GM21723 (cell line): ENCODE data around the gene CCDC6.
"Not testable (repeated sequence)": the region's sequence is repeated elsewhere in the genome, so short reads cannot be mapped to it uniquely, and the experiment has no call there.

Experiments
- ATAC-seq: cut with Tn5 transposase; IDR thresholded peaks from one replicate; pipeline ENCODE4 v1.9.1; 2021; ENCODE audit warnings: mild to moderate bottlenecking, moderate library complexity; ENCODE audit not compliant: unreplicated experiment

CCDC6 gene

DNA sequence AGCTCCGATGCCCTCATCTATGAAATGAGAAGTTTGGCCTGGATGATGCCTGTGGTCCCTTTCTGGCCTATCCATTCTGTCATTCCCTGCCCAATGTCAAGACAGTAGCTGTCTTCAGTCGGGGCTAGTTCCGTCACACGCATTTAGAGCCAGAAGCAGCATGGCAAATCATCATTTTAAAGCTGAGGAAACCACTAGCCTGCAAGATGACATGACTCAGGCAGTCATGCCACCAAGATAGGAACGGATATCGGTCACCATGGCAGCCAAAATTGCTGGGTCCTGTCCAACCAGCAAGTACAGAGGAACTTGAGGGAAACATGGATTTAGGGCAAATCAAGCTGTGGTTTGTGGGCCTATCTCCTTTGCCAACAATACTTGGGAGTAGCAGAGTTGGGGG is 88.6 kb downstream of the CCDC6 start:
- no peak for ATAC-seq

DNA sequence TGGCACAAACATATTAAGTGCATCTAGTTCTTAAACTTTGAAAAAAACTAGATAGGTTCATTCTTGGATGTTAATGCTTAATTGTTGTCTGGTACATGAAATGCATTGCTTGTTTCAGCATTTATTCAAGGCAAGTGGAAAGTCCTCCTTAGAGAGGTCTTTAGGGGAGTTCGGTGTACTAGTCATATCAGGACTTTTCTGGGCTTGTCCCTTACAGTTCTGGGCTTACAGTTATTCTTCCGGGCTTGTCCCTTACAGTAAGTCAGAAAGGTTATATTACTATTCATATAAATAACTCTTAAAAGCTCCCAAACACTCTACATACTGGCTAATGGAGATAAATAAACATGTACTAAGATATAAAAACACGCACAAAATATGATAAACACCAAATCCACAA is 91.5 kb downstream of the CCDC6 start:
- ATAC-seq, result peak; percentile 72

DNA sequence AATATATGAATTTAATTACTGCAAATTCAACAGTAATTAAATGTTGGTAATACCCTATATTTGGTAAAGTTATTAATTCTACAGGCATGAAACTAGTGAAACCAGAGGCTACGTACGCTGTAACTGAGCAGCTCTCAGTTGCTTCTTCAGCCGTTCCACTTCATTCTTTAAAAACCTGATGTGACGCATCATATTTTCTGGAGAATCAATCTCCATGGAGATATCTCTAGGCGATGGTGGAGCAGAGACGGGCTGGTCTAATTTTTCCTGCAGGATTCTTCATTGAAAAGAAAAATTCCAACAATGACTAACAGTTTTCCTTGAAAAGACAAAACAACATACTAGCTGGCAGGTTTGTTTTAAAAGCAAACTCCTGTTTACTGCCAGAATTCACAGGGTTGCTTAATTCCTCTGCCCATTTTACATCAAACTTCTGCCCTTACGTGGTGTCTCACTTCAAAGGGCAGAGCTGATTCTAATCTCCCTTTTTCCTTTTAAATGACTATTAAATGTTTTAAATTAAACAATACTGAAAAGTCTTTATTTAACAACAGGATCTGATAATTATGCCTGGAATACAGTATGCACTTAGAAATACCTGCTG is 93.7 kb downstream of the CCDC6 start:
- no peak for ATAC-seq

- ATAC-seq, result no peak
Measured at GRCh38 chr10:59809644-59809974, 96.7 kb downstream of the CCDC6 start.

- ATAC-seq, result peak; percentile 95
Measured at GRCh38 chr10:59808896-59809643, 97.3 kb downstream of the CCDC6 start.

- no peak for ATAC-seq
Measured at GRCh38 chr10:59807629-59808620, 98.4 kb downstream of the CCDC6 start.

DNA sequence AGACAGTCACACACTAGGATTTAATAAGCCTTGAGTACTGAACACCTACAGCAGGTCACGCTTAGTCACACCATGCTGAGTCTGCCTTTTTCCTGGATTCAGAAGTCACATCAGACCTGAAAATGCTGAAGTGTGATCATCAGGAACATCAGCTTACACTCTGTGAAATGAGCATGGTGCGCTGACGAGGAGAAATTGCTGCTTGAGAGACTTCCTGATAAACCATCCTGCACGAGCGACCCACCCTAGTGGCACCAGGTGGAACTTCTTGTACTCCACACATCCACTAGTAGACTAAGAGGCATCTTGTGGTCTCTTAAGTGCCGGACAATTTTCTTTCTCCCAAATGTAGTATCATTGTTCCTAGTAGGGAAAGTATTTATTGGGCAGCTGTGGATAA is 101.3 kb downstream of the CCDC6 start:
- no peak for ATAC-seq

GRCh38 chr10:59804220-59804619 is 102.1 kb downstream of the CCDC6 start:
- ATAC-seq, result no peak

DNA sequence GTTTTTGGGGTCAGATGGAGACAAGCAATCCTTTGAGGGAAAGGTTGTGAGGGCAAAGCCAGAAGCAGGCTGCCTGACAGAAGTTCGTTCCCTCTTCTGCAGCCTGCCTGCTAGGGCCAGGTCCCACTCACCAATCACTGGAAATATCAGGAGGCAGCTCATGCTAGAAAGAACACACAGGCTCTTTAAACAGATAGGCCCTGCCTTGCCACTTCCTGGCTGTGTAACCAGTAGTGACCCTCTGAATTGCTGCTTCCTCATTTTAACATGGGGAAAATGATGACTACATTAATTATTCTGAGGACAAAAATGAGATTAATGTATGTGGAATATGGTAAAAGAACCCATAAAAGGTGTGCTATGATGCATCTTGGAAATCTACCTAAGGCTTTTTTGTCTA is 102.6 kb downstream of the CCDC6 start:
- ATAC-seq, result no peak

GRCh38 chr10:59801171-59801570 is 105.2 kb downstream of the CCDC6 start:
- ATAC-seq, result no peak

DNA sequence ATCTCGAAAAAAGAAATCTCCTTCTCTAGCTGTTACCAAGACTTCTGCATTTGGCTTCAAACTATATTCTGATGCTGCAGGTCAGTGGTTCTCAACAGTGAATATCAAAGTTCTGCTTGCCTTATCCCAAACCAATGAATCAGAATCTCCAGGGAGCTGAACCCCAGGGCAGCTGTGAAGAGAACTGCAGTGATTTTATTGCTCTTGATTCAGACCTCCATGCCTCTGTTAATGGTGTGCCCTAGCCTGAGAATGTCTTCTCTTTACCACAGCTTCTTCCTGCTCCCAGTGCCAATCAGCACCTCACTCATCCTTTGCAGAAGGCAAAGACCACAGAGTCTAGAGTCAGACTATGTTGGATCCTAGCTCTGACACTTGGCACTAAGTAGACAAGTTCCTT is 106.9 kb downstream of the CCDC6 start:
- ATAC-seq, result no peak

DNA sequence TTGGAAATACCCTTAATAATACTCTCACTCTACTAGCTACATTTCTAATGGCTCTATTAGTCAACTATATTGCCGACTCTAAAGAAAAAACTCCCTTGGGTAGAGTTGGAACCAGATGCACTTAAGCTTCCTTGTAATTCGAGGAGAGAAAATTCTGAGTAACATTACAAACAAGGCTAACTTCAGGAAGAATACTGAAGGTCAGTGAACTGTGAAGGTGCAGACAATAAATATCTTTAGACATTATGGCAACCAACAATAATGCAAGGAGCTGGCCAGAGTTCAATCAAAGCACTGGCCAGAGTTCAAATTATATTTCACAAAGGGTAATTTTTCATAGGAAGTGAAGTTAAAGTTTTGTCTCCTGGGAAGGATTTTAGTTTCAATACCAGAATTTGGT is 112.4 kb downstream of the CCDC6 start:
- ATAC-seq, result no peak

GRCh38 chr10:59792812-59793211 is 113.5 kb downstream of the CCDC6 start:
- no peak for ATAC-seq

DNA sequence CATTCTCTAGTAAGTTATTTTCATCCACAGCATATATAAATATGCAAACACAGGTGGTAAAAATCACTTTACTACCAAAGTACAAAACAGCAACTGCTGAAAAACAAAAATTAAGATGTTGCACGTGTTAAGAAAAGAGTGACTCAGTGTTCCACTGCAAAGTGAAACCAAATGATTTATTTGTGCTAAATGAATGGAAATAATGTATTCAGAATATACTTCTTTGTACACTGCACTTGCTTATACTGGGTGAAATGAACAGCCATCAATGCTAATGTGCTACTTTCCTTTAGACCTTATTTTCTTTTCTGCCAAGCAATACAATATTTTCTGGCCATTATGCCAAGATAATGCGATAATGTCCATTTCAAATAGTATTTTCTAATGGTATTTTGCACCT is 114.8 kb downstream of the CCDC6 start:
- no peak for ATAC-seq

- not testable (repeated sequence) for ATAC-seq
Measured at GRCh38 chr10:59790080-59790479, 116.3 kb downstream of the CCDC6 start.

GRCh38 chr10:59788914-59789313 is 117.4 kb downstream of the CCDC6 start:
- ATAC-seq, result not testable (repeated sequence)

GRCh38 chr10:59787032-59787431 is 119.3 kb downstream of the CCDC6 start:
- ATAC-seq, result not testable (repeated sequence)

- not testable (repeated sequence) for ATAC-seq
Measured at GRCh38 chr10:59785476-59785875, 120.9 kb downstream of the CCDC6 start.

GRCh38 chr10:59781511-59781910 is 124.8 kb downstream of the CCDC6 start:
- no peak for ATAC-seq

DNA sequence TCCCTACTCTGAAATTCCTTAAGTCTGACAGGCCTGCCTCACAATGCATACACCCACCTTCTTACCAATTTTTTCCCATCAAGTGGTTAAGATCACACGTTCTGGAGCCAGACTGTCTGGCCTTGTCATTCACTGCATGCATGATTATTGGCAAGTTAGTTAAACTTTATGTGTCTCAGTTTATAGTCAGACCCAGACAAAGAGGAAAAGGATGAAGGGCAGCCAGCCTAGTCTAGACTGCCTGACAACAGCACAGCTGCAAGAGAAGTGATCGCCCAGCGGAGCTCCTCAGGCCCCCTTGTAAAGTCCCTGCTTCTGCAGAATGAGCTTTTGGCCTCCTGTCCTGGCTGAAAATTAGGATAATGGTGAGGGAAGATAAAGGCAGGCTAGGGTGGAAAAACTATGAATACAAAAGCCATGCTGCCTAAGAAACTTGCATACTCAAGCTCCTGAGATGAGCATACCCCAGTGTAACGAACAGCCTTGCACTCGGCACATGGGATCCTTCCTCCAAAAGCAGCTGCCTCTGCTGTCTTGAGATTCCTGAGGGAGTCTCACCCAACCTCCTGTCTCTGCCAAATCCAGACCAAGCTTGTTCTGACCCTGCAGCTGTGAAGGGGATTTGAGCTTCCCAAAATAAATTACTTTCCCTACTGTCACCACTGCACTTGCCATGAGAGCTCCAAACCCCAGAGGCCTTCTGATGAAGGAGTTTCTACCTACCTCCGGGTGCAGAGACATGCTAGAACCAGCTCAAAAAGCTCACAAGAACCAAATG is 126.4 kb downstream of the CCDC6 start:
- ATAC-seq, result no peak

- no peak for ATAC-seq
Measured at GRCh38 chr10:59774451-59774850, 131.9 kb downstream of the CCDC6 start.
